DMS53 (cell line): ENCODE measurements around the gene ZNF789.

Experiments
- DNase-seq: peaks from one replicate; lab custom pipeline; 2025; lab: John Stamatoyannopoulos, UW

Gene ZNF789

DNA sequence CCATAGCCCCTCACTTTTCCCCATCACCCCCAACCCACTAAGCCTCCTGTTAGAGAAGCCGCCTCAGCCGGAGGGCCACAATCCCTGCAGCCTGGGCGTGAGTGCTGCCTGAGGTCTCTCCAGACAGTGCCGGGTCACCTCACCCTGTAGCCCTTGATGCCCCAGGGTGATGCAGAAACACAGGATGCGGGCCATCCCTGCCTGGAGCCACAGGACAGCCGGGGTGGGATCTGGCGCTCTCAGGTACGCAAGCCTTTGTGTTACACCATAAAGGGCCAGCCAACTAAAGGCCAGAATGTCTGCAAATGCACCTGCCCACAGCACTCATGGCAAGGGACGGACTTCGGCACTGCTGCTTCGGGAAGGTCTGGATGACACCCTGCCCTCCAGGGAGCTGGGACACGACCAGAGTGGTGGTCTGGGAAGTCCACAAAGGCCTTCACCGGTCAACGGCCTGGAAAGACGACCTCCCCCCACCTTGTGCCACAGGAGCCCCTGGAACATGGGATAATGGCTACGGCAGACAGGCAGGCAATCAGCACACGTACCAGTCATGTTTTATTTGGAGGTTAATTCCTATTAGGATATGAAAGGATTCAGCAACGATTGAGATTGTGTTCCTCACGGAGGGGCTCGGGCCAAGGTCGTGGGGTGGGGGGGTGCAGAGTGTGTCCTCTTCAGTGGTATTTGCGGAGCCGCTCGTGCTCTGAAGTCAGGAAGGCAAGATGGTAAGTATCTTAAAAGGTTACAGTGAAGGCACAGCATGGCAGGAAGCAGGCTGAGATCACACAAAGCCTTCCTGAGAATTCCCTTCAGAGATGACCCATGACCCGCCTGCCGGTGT lies 14.8 kb upstream of the ZNF789 start:
- no peak for DNase-seq

DNA sequence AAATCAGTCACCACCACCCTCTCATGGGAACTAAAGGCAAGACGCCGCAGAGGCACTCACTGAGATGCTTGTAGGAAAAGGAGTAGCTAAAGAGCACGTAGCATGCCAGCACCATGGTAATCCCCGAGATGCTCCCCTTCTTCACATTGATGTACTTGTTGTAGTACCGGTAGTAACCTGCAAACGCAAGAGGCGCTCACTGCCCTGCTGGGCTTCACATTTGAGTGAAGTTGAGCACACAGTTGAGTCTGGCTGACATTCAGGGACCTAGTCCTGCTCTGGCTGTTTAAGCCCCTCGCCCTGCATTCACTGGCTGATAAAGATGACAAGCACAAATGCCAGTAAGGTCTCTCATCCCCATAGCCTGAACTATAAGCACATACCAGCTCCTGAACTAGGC lies 13.6 kb upstream of the ZNF789 start:
- DNase-seq: peak; percentile 76

DNA sequence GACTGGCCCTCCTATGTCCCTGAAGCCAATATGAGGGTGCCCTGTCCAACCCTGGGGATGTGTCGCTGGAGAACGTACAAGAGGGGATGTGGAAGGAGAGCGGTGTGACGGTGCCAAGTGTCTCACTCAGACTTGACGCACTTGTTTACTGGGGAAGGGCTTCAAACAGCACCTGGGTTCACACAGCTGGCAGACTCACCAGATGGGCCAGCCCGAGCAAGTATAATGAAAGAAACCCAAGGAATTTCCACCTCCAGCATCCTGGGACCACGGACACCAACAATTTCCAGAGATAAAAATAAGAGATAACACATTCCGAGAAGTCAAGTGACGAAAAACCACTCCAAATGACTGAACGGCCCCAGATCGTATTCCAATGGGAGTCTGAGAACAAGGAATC lies 12.0 kb upstream of the ZNF789 start:
- DNase-seq: no peak

DNA sequence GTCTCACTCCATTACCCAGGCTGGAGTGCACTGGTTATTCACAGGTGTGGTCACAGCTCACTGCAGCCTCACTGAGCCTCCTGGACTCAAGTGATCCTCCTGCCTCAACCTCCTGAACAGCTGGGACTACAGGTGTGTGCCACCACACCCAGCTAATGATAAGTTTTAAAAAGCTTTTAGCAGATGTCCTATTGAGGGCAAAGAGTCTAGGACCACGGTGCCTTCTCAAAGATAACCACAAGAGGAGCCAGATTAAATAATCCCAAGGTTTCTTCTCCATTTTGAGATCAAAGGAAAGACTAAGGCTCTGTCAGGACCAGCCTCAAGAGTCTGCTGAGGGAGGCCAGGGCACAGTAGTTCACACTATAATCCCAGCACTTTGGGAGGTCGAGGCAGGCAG lies 11.5 kb upstream of the ZNF789 start:
- DNase-seq: peak; percentile 33

DNA sequence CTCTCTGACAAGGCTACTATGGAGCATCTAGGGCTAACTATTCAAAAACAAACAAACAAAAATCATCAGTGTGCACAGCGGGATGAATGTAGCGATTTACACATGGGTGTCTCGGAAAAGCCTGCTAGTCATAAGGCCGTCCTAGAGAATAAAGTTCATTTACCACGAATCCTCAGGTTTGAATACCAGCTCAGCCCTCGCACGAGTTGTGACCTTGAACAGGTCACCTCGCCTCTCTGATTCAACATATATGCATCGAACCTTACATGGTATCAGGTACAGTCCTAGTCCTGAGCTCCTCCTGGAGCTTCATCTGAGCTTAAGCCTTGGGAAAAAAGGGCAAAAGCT lies 7.3 kb upstream of the ZNF789 start:
- DNase-seq: no peak

DNA sequence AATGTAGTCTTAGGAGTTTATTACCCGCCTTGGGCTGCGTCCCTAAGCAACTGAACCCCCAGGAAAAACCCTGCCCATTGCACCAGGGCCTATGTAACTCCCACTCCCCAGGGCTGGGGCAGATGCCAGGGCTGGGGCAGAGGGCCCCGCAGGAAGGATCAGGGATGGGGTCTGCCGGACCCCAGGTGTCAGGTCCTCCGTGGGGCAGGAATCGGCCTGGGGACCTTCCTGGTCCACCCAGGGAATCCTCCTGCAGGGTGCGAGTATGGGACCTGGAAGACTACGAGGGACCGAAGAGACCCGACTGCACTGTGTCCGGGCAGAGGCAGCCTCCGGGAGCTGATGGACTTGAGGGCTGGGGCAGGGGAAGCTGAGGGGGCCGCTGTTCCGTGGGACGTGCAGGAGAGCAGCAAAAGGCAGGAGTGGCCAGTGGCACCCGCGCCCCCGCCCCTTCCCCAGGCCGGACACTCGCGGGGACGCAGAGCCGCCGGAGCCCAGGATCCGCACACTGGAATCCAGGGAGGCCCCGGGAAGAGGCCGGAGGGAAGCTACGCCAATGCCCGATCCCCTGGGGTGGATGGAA lies 4.3 kb upstream of the ZNF789 start:
- DNase-seq: no peak

DNA sequence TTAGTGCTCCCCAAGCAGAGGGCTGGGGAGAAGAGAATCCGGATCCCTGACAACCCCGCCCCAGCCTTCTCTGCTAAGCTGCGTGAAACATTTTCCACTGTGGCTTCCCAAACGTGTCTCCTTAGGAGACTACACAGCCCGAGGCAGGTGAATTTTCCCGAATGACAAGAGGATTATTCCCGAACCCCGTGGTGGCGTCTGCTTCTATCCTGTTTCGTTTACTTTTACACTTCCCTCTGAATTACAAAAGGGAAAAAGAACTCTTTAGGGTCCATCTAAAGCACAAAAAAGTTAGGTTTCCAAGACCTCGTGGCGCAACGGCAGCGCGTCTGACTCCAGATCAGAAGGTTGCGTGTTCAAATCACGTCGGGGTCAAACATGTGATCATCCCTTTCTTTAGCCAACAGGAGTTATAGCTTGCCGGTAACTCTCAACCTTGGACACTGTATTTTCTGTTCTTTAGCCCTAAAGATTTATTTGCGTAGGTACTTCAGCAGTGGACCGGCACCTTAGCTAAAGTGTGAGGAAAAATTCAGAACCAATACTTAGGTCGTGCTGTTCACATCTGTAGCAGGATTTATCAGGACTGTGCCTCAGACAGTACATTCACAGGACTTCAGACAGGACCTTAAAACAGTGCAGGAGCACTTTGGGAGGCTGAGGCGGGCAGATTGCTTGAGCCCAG lies 3.2 kb upstream of the ZNF789 start:
- DNase-seq: no peak

DNA sequence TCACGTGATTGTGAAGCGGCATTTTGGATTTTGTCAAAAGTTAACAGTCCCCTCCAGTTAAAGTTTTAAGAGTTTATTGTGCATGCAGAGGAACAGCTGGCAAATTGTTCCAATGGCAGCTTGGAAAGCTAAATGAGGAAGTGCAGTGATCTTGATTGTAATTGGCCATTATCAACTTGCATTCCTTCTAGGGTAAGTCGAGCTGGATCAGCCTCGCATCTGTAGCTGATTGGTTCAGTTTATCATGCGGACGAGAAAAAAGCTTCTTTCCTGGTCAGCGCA lies 566 bp downstream of the ZNF789 start:
- peak; percentile 81 for DNase-seq

DNA sequence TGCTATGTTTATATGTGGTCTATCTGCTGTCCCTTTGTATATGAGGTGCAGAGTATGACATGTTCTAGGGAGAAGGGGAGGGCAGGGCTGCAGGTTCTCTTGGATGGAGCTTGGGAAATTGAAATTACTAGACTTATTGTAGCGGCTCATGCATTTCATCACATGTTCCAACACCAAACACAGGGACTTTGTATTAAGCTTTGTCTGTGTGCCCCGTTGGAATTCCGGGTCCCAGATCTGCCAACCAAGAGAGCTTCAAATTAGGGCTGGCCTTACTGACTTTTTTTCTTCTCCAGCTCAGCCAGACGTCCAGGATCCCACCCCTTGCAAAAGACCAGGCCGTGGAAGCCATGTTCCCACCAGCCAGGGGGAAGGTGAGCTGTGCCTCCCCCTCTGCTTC lies 3.4 kb downstream of the ZNF789 start:
- DNase-seq: no peak

DNA sequence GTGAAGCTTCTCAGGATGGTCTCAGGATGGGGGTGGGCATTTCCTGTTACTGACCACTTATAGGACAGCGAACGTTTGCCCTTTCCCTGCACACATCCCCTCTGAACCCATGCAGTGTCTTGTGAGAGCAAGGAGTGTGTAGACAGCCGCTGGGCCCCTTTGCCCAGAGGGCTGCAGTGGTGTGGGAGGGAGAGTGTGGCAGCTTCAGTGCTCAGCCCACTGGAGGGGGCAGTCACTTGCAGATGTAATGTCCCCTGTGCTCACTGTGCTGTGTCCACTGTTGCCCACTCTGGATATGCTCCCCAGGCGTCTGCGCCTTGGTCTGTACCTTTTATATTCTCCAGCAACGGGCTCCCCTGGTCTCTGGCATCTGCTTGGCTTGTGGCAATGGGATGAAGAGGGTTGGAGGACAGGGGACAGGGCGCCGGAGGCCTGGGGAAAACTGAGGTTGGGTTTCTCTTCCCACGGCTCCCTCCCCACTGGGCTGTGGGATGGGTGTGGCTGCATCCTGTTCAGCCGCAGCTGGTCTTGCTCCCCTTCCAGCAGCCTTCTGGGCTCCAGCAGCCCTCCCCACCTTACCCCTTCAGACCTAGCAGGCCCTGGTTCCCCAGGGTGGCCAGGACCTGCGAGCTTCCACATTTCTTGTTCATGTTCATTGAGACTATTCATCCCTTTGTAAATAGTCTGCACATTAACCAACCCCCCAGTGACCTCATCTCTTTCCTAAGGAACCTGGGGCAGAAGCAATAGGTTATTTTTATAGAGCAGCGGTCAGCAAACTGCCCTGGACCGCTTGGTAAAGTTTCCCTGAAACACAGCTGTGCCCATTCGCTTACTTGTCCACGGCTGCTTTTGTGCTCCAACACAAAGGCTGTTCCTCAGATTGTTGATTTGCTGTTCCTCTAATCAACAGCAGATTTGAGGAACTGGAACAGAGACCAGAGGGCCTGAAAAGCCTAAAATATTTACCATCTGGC lies 6.1 kb downstream of the ZNF789 start:
- DNase-seq: no peak

DNA sequence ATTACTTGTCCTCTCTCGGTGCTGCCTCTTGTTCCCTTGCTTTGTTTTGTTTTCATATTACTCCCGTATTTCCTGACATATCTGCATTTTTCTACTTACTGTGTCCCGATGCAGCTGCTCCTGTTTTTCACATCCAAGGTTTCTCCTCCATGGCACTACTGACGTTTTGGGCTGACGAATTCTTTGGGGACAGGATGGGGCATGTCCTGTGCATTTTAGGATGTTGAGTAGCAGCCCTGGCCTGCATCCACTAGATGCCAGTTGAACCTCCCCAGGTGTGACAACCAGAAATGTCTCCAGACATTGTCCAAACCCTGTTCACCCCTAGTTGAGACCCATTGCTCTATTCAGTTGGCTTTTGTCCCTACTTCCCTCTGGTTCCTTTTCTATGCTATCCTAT lies 12.4 kb downstream of the ZNF789 start:
- DNase-seq: no peak

DNA sequence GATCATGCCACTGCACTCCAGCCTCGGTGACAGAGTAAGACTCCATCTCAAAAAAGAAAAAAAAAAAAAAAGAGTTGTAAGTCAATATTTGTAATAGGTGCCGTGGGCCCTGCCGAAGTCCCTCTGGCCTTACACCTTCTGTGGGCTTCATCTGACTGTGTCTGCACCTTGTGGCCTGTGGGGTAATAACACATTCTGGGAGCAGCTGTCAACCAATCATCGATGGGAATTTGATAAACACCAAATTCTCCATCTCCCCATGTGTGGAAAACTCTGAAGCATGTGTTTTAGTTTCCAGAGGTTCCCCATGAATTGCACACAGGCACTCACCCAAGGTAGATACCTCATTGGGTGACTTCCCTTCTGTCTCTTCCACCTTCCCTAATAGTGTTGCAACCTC lies 16.5 kb downstream of the ZNF789 start:
- DNase-seq: peak; percentile 71

DNA sequence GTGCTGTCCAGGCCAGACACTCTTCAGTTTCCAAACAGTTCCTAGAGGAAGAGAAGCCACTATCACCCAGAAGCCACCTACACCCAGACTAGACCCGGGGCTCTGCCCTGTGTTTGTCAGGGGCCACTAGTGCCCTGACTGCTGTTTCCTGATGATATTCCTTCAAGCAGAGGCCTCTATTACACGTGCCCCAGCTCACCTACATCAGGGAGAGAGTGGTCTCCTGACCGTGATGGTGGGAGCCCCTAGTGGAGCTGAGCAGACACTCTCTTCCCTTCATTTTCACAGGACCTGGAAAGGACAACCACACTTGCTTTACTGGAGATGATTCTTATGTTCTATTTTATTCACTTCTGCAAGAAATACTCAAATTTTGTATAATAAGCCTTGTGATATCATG lies 18.2 kb downstream of the ZNF789 start:
- DNase-seq: no peak

DNA sequence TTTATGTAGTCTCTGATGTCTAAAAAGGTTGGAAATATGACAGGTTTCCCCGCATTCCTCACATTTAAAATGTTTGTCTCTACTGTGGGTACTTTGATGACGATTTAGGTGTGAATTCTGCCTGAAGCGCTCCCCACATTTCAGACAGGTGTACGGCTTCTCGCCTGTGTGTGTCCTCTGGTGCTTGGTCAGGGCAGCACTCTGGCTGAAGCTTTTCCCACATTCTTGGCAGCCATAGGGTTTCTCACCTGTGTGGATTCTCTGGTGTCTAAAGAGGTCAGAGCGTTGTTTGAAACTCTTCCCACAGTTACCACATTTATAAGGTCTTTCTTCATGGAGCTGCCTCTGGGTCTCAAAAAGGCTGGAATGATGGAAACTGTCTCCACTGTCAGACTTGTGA lies 21.1 kb downstream of the ZNF789 start:
- DNase-seq: no peak

DNA sequence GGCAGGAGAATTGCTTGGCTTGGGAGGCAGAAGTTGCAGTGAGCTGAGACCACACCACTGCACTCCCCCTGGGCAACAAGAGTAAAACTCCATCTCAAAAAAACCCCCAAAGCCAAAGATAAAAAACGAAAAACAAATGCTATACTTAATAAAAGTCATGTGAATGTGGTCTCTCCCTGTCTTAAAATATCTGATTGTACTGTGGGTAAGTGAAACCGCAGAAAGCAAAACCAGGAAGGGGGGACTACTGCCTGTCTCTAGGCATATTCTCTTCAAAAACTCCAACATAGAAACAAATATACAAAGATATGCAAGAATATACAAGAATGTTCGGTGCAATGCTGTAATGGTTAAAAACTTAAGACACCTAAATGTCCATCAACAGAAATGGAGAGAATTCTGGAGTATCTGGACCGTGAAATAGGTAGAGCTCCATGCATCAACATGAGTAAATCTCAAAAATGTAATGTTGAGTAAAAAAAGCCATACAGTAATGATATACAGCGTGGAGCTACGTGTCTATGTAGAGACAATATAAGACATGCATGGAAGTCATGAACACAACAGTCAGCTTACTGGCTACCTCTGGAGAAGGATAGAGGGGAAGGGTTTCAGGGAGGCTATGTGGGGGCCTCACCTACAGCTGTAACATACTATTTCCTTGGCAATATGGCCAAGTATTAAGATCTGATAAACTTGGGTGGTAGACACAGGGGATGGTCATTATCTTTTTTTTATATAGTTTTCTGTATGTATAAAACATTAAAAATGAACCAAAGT lies 25.3 kb downstream of the ZNF789 start:
- no peak for DNase-seq

DNA sequence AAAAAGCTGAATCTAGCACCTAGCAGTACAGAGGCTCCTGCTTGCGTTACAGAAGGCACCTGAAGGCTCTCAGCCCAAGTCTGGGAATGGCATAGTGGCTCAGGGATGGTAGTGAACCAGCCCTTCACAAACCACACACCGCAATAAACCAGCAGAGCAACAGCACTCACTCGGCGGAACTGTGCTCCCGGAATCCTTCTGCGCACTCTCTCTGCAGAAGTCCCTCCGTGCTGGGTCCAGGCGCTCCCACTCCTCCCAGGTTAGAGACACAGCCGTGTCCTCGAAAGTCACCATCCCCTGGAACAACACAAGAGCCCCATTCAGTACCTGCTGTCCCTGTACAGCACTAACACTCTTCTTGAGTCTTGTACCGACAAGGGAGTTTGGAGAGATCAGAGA lies 25.9 kb downstream of the ZNF789 start:
- peak; percentile 19 for DNase-seq

DNA sequence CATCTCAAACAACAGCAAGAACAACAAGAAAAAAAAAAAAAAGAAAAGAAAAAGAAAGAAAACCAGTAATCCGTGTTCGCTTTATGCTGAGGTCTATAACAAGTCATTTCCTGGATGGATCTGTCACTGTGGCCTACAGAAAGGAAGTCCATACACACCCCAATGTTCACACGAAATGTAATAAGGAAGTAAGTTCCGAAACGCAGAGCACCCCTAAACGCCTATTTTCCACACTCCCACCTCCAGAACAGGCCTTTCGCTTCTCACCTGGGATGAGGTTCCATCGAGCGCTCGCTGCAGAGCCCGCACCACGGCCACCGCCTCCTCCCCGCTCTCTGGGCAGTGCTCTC lies 26.7 kb downstream of the ZNF789 start:
- DNase-seq: no peak

DNA sequence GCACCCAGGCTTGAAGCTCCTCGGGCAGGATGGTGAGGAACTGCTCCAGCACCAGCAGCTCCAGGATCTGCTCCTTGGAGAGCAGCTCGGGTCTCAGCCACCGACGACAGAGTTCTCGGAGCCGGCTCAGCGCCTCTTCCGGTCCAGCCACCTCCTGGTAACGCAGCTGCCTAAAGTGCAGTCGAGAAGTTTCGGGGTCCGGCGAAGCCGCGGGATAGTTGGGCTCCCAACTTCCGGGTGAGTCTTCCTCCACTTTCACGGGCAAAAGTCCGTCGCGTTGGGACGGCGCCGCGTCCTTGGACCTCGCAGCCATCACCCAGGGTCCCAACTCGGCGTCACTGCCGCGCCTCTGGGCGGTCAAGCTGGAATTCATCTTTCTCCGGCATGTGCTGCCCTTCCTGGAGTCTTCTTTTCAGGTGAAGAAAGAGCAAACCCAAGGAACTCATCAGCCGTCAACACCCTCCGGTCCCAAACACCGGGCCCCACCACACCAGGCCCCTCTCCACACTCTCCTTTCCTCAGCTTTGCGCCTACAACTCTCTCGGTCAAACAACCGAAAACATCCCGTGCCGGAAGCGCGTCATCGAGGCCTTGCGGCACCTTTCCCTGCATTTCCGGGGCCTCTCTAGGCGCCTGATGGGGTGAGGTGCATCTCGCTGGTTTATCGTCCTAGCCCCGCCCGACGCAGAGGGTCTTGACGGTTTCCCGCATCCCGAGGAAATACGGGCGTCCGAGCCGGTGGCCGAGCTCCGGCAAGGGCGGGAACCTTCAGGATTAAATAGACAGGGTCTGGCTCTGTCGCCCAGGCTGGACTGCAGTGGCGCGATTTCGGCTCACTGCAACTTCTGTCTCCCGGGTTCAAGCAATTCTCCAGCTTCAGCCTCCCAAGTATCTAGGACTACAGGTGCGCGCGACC lies 27.3 kb downstream of the ZNF789 start, which contains the start of gene ZNF394:
TSS of gene ZNF394 (minus strand) at position 561 of the 916 bp plus-strand sequence. CDS start at position 373, 188 bp downstream.
- peak; percentile 98 for DNase-seq

DNA sequence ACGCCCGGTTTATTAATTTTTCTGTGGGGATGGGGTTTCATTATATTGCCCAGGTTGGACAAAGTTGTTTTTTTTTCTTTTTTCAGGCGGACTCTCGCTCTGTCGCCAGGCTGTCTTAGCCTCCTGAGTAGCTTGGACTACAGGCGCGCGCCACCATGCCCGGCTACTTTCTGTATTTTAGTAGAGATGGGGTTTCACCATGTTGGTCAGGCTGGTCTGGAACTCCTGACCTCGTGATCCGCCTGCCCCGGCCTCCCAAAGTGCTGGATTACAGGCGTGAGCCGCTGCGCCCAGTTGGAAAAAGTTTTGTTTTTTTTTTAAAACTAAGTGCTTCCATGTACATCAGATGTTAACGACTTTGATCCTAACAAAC lies 27.9 kb downstream of the ZNF789 start:
- no peak for DNase-seq

DNA sequence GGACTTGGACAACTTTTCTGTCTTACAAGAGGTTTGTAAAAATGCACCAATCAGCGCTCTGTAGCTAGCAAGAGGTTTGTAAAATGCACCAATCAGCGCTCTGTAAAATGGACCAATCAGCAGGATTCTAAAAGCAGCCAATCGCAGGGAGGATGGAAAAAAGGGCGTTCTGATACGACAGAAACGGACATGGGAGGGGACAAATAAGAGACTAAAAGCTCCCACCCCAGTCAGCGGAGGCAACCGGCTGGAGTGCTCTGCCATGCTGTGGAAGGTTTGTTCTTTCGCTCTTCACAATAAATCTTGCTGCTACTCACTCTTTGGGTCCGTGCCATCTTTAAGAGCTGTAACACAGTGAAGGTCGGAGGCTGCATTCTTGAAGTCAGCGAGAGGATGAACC lies 28.5 kb downstream of the ZNF789 start:
- peak; percentile 38 for DNase-seq

DNA sequence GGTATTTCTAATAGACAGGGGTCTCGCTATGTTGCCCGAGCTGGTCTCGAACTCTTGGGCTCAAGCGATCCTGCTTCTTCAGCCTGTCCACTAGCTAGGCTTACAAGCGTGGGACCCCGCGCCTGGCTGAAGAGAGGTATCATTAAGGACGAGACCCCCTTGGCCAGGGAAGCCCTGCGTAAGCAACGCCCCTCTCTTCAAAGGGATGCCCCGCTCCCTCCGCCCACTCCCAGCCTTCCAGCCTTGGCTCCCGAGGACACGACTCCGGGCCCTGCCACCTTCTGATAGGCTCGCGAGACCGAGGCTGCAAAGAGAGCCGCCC lies 31.6 kb downstream of the ZNF789 start:
- peak; percentile 100 for DNase-seq
